Measurements from ENCODE around the gene TBC1D3. TPM values are rescaled to one million over a fixed set of nuclear protein-coding genes. Genes with fewer than 3 reads are reported as not detected.

Gene TBC1D3
- total RNA-seq, result not detected in 2 replicates

GRCh38 chr17:38192455-38192854 is at the start of gene TBC1D3:
Gene TBC1D3 (minus strand): TSS chr17:38192555. CDS start chr17:38191029, 1,526 bp downstream.

Other genes starting within 250 kb of the TBC1D3 start
- gene TBC1D3L, start 203.5 kb downstream of the TBC1D3 start, total RNA-seq, result 2.0 and 2.7 TPM in 2 replicates
- gene TBC1D3D, start 188.6 kb downstream of the TBC1D3 start, total RNA-seq, result not detected in 2 replicates
- not detected in 2 replicates for gene TBC1D3C, start 123.9 kb downstream of the TBC1D3 start, total RNA-seq
- gene TBC1D3E, start 64.6 kb downstream of the TBC1D3 start, total RNA-seq, result not detected in 2 replicates
- 19.4 and 26.0 TPM in 2 replicates for gene MRPL45, start 104.6 kb upstream of the TBC1D3 start, total RNA-seq
- gene GPR179, start 151.4 kb upstream of the TBC1D3 start, total RNA-seq, result under 0.01 TPM in 1 of 2 replicates, not detected in the other
- 9.8 and 10.1 TPM in 2 replicates for gene SOCS7, start 159.3 kb upstream of the TBC1D3 start, total RNA-seq
- gene ARHGAP23, start 235.9 kb upstream of the TBC1D3 start, total RNA-seq, result 33.3 and 60.0 TPM in 2 replicates